Germinal center (tissue), 1 donor: ENCODE measurements around the gene MAN1C1.
"Not testable (repeated sequence)": the region's sequence is repeated elsewhere in the genome, so short reads cannot be mapped to it uniquely, and the experiment has no call there.

Experiments used
- DNase-seq: peaks from one replicate; pipeline ENCODE4 v3.0.0; 2012; ENCODE audit warnings: mixed read lengths, low spot score

The MAN1C1 gene

GRCh38 chr1:25634896-25635295, 18.3 kb downstream of the MAN1C1 start:
- no peak for DNase-seq

DNA sequence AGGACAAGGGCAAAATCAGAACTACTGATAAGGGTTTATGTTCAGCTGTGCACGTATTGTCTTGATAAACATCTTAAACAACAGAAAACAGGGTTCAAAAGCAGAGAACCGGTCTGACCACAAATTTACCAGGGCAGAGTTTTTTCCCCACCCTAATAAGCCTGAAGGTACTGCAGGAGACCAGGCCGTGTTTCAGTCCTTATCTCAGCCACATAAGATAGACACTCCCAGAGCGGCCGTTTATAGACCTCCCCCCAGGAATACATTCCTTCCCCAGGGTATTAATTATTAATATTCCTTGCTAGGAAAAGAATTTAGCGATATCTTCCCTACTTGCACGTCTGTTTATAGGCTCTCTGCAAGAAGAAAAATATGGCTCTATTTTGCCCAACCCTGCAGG, 19.6 kb downstream of the MAN1C1 start:
- not testable (repeated sequence) for DNase-seq

DNA sequence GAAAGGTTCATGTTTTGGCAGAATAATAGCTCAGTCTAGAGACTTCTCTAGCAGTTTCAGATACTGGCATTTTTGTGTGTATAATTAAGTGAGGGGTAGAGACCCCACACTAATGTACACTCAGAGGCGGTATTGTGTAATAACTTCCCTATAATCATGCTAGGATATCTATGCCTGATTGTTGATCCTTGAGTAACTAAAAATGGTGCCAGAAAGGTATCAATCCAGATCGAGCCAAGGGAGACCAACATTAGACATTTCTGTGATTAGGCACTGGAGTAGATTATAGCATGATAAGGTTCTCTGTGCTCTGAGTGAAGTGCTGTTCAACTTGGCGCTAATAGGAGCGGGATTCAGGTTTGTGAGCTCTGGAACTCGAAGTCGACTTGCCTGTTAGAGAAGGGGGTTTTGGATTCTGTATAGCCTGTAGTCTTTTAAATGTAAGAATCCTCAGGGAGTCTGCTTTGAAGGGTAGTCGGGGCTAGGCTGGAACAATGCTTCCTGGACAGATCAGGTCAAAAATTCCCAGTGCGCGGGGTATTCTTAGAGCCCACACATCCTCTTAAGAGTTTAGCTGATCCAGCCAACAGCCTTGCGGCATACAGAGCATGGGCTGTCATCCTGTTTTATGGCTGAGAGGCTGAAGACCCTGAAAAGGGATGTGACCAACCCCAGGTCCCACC, 24.2 kb downstream of the MAN1C1 start:
- no peak for DNase-seq

GRCh38 chr1:25641329-25641725, 24.7 kb downstream of the MAN1C1 start:
- DNase-seq: no peak

- DNase-seq: no peak
These were observed 25.5 kb downstream of the MAN1C1 start for GRCh38 chr1:25641931-25642573.

GRCh38 chr1:25642574-25643108, 26.1 kb downstream of the MAN1C1 start:
- no peak for DNase-seq

GRCh38 chr1:25643929-25644328, 27.3 kb downstream of the MAN1C1 start:
- no peak for DNase-seq

GRCh38 chr1:25644962-25645361, 28.4 kb downstream of the MAN1C1 start:
- DNase-seq: no peak

GRCh38 chr1:25645637-25646400, 29.2 kb downstream of the MAN1C1 start:
- DNase-seq: no peak

DNA sequence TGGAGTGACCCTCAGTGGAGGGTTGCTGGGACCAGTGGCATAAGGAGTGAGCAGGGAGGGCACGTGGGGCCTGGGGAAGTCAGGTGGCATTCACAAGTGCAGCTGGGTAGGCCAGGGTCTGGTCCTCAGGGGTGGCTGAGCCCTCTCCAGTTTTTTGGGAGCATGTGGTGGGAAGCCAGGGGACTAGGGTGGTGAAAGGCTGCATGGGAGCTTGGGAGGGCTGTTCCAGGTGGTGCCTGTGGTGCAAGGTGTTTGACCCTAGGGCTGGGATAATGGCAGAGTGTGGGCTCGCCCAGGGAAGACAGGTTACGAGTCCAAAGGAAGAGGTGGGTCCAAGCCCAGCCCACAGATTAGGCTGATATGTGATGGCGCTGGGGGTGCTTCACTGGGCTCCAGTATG, 30.5 kb downstream of the MAN1C1 start:
- DNase-seq: no peak

GRCh38 chr1:25647863-25648262, 31.3 kb downstream of the MAN1C1 start:
- DNase-seq: no peak

GRCh38 chr1:25648681-25649440, 32.3 kb downstream of the MAN1C1 start:
- no peak for DNase-seq

- DNase-seq: no peak
These were observed 33.1 kb downstream of the MAN1C1 start for GRCh38 chr1:25649505-25650288.

GRCh38 chr1:25650289-25650576, 33.6 kb downstream of the MAN1C1 start:
- no peak for DNase-seq

GRCh38 chr1:25651036-25651640, 34.5 kb downstream of the MAN1C1 start:
- DNase-seq: no peak

DNA sequence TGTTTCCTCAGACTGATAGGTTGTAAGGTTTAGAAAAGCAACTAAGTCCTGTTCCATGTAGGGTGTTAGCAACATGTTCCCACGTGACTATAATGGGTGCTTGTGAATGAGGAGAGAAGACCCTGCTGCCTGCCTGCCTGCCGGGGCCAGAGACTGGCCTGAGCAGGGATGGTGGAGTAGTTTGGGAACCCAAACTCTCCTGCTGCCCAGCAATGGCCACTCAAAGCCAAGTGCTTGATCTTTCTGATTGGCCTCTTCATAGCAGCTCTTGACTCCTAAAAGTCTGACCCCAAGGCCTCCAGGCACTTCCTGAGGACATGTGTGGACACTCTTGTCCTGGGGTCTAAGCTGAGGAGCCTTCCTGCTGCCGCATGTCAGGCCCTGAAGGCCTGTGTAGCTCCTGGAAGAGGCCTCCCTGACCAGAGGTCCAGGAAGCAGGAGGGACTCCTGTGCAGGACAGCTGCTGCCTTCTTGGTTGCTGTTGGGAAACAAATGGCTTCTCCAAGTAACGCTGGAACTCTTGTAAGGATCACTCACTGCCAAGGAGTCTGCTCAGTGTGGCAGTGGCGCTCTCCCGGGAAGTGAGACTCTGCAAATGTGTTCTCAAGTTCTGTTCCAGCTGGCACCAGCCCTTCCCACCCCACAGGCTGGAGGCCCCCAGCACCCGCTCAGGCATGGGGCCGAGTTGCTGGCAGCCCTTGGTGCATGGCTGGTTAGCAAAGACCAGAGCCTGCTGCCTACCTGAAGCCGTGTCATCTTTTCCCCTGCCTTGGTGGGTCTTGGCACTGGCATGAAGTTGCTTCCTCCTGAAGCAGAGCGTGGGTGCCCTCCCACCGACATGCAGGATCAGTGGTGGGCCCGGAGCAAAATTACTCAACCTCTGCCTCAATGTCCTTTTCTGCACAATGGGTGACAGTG, 35.5 kb downstream of the MAN1C1 start:
- no peak for DNase-seq

DNA sequence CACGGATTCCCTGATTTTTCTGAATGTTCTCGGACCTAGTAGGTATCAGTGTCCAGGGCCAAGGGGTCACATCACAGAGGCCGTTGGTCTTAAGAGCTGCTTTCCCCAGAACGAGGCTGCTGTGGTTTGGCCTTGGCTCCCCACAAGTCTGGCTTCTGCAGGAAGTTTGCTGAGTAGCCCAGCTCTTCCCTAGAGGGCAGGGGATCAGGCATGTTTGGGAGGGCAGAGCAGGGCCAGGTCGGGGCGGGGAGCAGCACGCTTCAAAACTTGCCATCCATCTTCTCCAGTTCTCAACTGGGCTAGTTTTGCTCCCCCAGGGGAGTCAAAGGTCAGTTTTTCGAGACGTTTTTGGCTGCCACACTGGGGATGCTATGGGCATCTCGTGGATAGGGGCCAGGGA, 37.0 kb downstream of the MAN1C1 start:
- no peak for DNase-seq

- no peak for DNase-seq
These were observed 37.6 kb downstream of the MAN1C1 start for GRCh38 chr1:25654109-25654660.

DNA sequence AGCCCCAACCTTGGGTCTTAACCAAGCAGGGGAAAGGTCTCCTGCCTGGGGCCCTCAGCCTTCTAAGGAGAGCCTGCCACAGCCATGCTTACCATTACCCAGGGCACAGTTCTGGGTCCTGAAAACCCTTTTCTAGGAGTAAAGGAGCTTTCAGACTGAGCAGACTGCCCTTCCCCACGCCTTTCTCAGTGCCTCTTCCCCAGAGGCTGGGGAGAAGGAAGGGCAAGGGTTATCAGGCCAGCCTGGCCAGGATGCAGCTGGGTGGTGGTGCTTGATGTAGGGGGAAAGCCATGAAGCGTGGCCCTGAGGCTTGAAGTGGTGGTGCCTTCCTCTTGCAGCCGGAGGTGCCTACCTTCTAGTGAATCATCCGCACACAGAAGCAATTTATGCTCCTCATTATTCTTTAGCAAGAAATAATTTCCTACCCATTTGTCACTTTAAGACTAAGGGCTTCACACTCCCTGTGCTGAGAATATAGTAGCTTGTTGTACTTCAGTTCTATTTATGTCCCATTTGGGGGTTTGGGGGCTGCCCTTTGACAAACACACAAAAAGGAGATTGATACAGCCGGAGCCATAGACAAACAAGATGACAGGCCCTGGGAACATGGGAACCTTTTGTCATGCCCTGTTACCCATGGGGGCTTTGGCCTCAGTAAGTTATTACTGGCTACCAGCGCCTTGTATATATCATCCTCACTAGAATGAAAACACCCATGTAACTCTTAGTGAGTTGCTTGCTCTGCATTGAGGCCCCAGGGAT, 40.7 kb downstream of the MAN1C1 start:
- no peak for DNase-seq
